Spleen (tissue), 11 donors: ENCODE results near the gene WASHC3. TPM values are rescaled to one million over a fixed set of nuclear protein-coding genes. Genes with fewer than 3 reads are reported as not detected.
A peak's percentile ranks its signal among the peaks of the same experiment; 100 is the strongest.
"Not testable (repeated sequence)": the region's sequence is repeated elsewhere in the genome, so short reads cannot be mapped to it uniquely, and the experiment has no call there.

Experiments used
- DNase-seq: peaks from one replicate; pipeline ENCODE4 v3.0.0-alpha.2; 2020
- H3K27ac ChIP-seq, 8 donors: fragments of 200-600 bp; sonication (generic) in 7 of 8; 1 replicate in 4 of 8; 2 replicates in 4 of 8; pipeline versions ENCODE4 v1.5.0 to v1.8.0; 2016 to 2021; ENCODE audit warnings: inconsistent platforms in 4 of 8, mild to moderate bottlenecking in 4 of 8, moderate library complexity in 1 of 8
- H3K27me3 ChIP-seq, 7 donors: fragments of 200-600 bp; sonication (generic) in 6 of 7; replicated peaks in 1 of 7; 1 replicate in 4 of 7; 2 replicates in 3 of 7; pipeline versions ENCODE4 v1.5.0 to v1.8.0; 2016 to 2021; ENCODE audit warnings: inconsistent platforms in 3 of 7, mild to moderate bottlenecking in 1 of 7
- H3K36me3 ChIP-seq, 6 donors: fragments of 200-600 bp; sonication (generic) in 5 of 6; 1 replicate in 4 of 6; 2 replicates in 2 of 6; pipeline versions ENCODE4 v1.5.0 to v1.8.0; 2016 to 2021; ENCODE audit warnings: inconsistent platforms in 2 of 6
- H3K4me1 ChIP-seq, 6 donors: fragments of 200-600 bp; sonication (generic) in 5 of 6; 1 replicate in 3 of 6; 2 replicates in 3 of 6; pipeline versions ENCODE4 v1.5.0 to v1.8.0; 2016 to 2021; ENCODE audit warnings: inconsistent platforms in 3 of 6
- H3K4me3 ChIP-seq, 8 donors: fragments of 200-600 bp; sonication (generic) in 7 of 8; 1 replicate in 4 of 8; 2 replicates in 4 of 8; pipeline versions ENCODE4 v1.5.0 to v1.8.0; 2016 to 2021; ENCODE audit warnings: inconsistent platforms in 4 of 8, mild to moderate bottlenecking in 4 of 8, moderate library complexity in 2 of 8
- H3K9me3 ChIP-seq, 8 donors: fragments of 200-600 bp; sonication (generic) in 7 of 8; 1 replicate in 4 of 8; 2 replicates in 4 of 8; pipeline versions ENCODE4 v1.5.0 to v1.8.0; 2016 to 2021; ENCODE audit warnings: inconsistent platforms in 4 of 8
- POLR2A ChIP-seq, 3 donors: fragments of 450-650 bp; IDR thresholded peaks; one replicate each; pipeline ENCODE4 v1.5.1; 2017; ENCODE audit warnings: antibody characterized with exemption in 3 of 3, mild to moderate bottlenecking in 1 of 3
- POLR2AphosphoS5 ChIP-seq, 3 donors: sonication (generic); formaldehyde crosslinking; IDR thresholded peaks; one replicate each; pipeline ENCODE4 v1.5.1; 2017; ENCODE audit warnings: antibody characterized with exemption in 3 of 3
- WGBS, 5 donors: extraction: QIAGEN DNeasy Blood & Tissue Kit in 3 of 5; methylation state at CpG; one replicate each; pipeline versions ENCODE4 v1.1.5 to v1.1.7; 2013 to 2018; 5-methylcytosine and 5-hydroxymethylcytosine counted together
- intact Hi-C: fragments of 100-400 bp; cut with DNase I; formaldehyde crosslinking; loops from one replicate; pipeline ENCODE4 v1.15.0; 2023; ENCODE audit warnings: low total_unique reads
- polyA plus RNA-seq, 3 donors: library from polyadenylated mRNA; stranded (reverse); fragments of 200-250 nt; gene quantifications; one replicate each; pipeline ENCODE4 v1.2.1, GENCODE V29; 2013
- total RNA-seq, 7 donors: library from RNA; depleted of rRNA in 3 of 7; stranded (reverse); fragments of >200 nt in 3 of 7; fragmentation: NEBNext Ultra II Directional in 4 of 7; extraction: Animal tissue kit (Norgen Biotek cat#: 25700) in 4 of 7; gene quantifications; one replicate each; pipeline versions ENCODE4 v1.1.0 to v1.2.1, GENCODE V29; 2016 to 2021
- TF ChIP-seq, protein P1 (sequence below), 11 experiments: fragments of 200-600 bp in 7 of 11; fragments of 450-650 bp in 4 of 11; sonication (generic) in 4 of 11; IDR thresholded peaks in 8 of 11; conservative IDR thresholded peaks in 3 of 11; 1 replicate in 7 of 11; 2 replicates in 4 of 11; pipeline versions ENCODE4 v1.4.0 to v1.8.0; 2016 to 2021; ENCODE audit warnings: antibody characterized with exemption in 11 of 11, inconsistent platforms in 4 of 11, mild to moderate bottlenecking in 1 of 11
- donor health status: healthy with polysubstance abuse.
- donor health status: DM: no; HTN: no; CAD: no; lungs with moderate emphysema.
- donor health status: DM: no; HTN: no; CAD: no.
- donor health status: Bipolar disorder and iron deficiency.
- donor health status: healthy.
- donor health status: DM: no; HTN: no; CAD: no.
- donor health status: DM: yes; HTN: yes; CAD: no.

WASHC3 gene
- total and polyA plus RNA-seq, 10 donors: 30.2 to 77.7 (median 48.3) TPM

DNA sequence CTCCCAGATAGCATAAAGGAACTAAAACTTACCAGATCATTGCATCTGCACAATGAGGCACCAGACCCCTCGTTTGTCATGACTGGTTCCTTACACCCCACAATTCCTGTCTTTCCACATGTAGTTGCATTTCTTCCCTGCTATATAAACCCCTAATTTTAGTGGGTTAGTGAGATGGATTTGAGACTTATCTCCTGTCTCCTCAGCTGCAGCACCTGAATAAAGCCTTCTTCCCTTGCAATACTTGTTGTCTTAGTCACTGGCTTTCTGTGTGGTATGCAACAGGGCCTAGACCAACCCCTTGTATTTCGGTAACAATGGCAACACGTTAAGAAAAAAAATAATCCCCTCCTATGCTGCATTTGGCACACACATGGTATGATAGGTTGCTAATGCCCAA is 45.1 kb upstream of the WASHC3 start:
- TF ChIP-seq POLR2AphosphoS5 (IDR thresholded peaks at IDR 0.05): no peak
- TF ChIP-seq, protein P1, sequence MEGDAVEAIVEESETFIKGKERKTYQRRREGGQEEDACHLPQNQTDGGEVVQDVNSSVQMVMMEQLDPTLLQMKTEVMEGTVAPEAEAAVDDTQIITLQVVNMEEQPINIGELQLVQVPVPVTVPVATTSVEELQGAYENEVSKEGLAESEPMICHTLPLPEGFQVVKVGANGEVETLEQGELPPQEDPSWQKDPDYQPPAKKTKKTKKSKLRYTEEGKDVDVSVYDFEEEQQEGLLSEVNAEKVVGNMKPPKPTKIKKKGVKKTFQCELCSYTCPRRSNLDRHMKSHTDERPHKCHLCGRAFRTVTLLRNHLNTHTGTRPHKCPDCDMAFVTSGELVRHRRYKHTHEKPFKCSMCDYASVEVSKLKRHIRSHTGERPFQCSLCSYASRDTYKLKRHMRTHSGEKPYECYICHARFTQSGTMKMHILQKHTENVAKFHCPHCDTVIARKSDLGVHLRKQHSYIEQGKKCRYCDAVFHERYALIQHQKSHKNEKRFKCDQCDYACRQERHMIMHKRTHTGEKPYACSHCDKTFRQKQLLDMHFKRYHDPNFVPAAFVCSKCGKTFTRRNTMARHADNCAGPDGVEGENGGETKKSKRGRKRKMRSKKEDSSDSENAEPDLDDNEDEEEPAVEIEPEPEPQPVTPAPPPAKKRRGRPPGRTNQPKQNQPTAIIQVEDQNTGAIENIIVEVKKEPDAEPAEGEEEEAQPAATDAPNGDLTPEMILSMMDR (IDR thresholded peaks at IDR 0.05 in 8 of 11, conservative IDR thresholded peaks at IDR 0.05 in 3 of 11): no peak
- TF ChIP-seq POLR2A (IDR thresholded peaks at IDR 0.05): no peak
- H3K4me3 ChIP-seq: no peak overlapping the region
- peaks cover 0 to 97% (median 54%) of the 10 kb centered on the region in 6 donors for H3K36me3 ChIP-seq
- no peaks in the 10 kb centered on the region for H3K4me1 ChIP-seq
- WGBS, 5 donors: 92 to 99% (median 95%) methylated on average over 3 of the region's 3 CpGs
- no peak for DNase-seq
- intact Hi-C loops: no loop called here
- no peaks in the 10 kb centered on the region for H3K27me3 ChIP-seq
- H3K9me3 ChIP-seq: peaks cover 0 to 17% (median 7%) of the 10 kb centered on the region in 8 donors
- no peak overlapping the region for H3K27ac ChIP-seq

DNA sequence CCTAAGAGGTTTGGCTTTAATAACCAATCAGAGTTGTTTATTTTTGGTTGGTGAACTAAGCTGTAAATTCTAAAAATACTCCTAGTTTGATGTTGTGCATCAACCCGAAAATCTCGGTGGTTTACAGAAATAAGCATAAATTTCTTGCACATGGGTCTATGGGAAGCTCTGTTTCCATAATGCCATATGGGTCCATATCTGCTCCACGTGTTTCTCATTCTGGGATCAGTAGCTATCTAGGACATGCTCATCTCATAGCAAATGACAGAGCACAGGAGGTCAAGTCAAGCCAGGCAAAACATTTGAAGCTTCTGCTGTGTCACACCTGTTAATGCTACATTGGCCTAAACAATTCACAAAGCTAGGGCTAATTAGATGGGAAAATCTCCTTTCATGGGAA is 35.1 kb upstream of the WASHC3 start:
- Histone ChIP-seq H3K4me1 (no peaks in the 10 kb centered on the region), H3K4me3 (no peak overlapping the region), H3K36me3 (peaks cover 0 to 70% (median 16%) of the 10 kb centered on the region in 6 donors), H3K27me3 (no peaks in the 10 kb centered on the region), H3K9me3 (no peaks in the 10 kb centered on the region), H3K27ac (no peak overlapping the region)
- no peak for DNase-seq
- TF ChIP-seq POLR2A (IDR thresholded peaks at IDR 0.05) (no peak), POLR2AphosphoS5 (IDR thresholded peaks at IDR 0.05) (no peak)
- TF ChIP-seq, protein P1 (IDR thresholded peaks at IDR 0.05 in 8 of 11, conservative IDR thresholded peaks at IDR 0.05 in 3 of 11): no peak
- intact Hi-C loops: no loop called here
- 87 to 94% (median 90%) methylated on average over 3 of the region's 3 CpGs for WGBS, 5 donors

DNA sequence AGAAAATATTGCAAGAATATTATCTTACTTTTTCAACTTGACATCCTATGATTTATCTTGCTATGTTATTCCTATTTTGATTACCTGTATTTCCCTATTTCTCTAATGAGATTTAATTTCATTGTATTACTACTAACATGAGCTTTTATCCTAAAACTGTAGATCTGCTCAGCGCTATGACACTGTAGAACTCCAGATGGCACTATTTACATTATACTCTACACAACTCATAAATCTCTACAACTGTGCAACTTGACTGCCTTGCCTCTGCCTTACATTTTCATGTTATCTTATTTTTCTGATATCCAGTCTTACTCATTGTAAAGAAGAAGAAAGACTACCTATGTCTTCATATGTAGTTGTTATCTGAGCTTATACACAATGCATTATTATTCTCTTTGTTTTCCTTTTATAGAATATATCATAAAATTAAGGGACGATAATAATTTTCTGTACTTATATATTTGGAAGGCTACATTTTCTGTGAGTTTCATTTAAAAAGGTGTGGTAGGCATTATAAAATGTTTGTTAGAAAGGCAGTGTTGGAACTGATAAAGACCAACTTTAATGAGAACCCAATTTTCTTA is 34.0 kb upstream of the WASHC3 start:
- no peak for TF ChIP-seq POLR2AphosphoS5 (IDR thresholded peaks at IDR 0.05)
- TF ChIP-seq, protein P1 (IDR thresholded peaks at IDR 0.05 in 8 of 11, conservative IDR thresholded peaks at IDR 0.05 in 3 of 11): peak in 5 of 11 experiments; percentile 29 to 52 (median 36)
- Histone ChIP-seq H3K27ac (no peak overlapping the region), H3K4me3 (no peak overlapping the region), H3K27me3 (no peaks in the 10 kb centered on the region), H3K9me3 (no peaks in the 10 kb centered on the region), H3K36me3 (peaks cover 0 to 67% (median 16%) of the 10 kb centered on the region in 6 donors), H3K4me1 (no peaks in the 10 kb centered on the region)
- intact Hi-C loops: no loop called here
- DNase-seq: no peak
- 87 to 94% (median 91%) methylated on average over 2 of the region's 2 CpGs for WGBS, 5 donors

DNA sequence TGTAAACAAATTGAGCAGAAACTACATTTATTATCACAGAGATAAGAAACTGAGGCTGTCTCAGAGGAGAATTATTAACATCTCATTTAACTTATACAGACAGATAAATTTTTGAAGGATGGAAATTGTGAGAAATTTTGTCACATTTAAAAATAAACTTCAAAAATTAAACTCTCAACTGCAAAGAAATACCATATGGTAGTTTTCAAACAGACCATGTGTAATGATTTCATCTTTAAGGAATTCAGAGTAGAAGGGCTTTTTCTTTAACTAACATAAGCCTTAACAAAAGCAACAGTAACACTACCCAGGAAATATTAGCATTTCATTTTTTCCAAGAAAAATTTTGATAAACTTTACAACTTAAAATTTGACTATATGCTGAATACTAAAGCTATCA is 31.5 kb upstream of the WASHC3 start:
- no peak for TF ChIP-seq POLR2A (IDR thresholded peaks at IDR 0.05)
- TF ChIP-seq, protein P1 (IDR thresholded peaks at IDR 0.05 in 8 of 11, conservative IDR thresholded peaks at IDR 0.05 in 3 of 11): no peak
- no peak for TF ChIP-seq POLR2AphosphoS5 (IDR thresholded peaks at IDR 0.05)
- Histone ChIP-seq H3K27ac (no peak overlapping the region), H3K36me3 (peaks cover 0 to 56% (median 9%) of the 10 kb centered on the region in 6 donors), H3K4me1 (no peaks in the 10 kb centered on the region), H3K9me3 (peaks cover 0 to 7% (median 0%) of the 10 kb centered on the region in 8 donors), H3K27me3 (no peaks in the 10 kb centered on the region), H3K4me3 (no peak overlapping the region)
- intact Hi-C loops: no loop called here
- no peak for DNase-seq

DNA sequence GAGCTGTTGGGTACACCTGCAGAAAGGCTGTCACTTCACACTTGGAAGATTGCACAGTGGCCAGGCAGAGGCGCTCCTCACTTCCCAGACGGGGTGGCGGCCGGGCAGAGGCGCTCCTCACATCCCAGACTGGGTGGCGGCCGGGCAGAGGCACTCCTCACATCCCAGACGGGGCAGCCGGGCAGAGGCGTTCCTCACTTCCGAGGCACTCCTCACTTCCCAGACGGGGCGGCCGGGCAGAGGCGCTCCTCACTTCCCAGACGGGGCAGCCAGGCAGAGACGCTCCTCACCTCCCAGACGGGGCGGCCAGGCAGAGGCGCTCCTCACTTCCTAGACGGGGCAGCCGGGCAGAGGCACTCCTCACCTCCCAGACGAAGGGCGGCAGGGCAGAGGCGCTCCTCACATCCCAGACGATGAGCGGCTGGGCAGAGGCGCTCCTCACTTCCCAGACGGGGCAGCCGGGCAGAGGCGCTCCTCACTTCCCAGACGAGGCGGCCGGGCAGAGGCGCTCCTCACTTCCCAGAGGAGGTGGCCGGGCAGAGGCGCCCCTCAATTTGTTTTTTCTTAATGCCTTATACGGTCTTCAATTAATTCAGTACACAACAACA is 27.5 kb upstream of the WASHC3 start:
- peaks cover 0 to 44% (median 12%) of the 10 kb centered on the region in 6 donors for H3K36me3 ChIP-seq
- H3K4me1 ChIP-seq, H3K4me3 ChIP-seq, H3K27me3 ChIP-seq, H3K9me3 ChIP-seq, H3K27ac ChIP-seq, intact Hi-C loops: not testable (repeated sequence)
- DNase-seq: peak; percentile 41
- 96 to 99% (median 98%) methylated on average over 19 to 38 of the region's 38 CpGs for WGBS, 5 donors
